Astrocyte of the hippocampus (primary cell): Measurements from ENCODE around the gene EYA2.
"Not testable (repeated sequence)": the region's sequence is repeated elsewhere in the genome, so short reads cannot be mapped to it uniquely, and the experiment has no call there.

Experiments
- DNase-seq: peaks from one replicate; pipeline ENCODE4 v3.0.0; 2011; ENCODE audit warnings: low read depth, low spot score

Gene EYA2

GRCh38 chr20:46932439-46932838, 37.8 kb downstream of the EYA2 start:
- DNase-seq: not testable (repeated sequence)

GRCh38 chr20:46933150-46933549, 38.5 kb downstream of the EYA2 start:
- DNase-seq: no peak

GRCh38 chr20:46934746-46935287, 40.2 kb downstream of the EYA2 start:
- no peak for DNase-seq

- DNase-seq: no peak
Observed at GRCh38 chr20:46935394-46936017, 40.9 kb downstream of the EYA2 start.

GRCh38 chr20:46936415-46937156, 41.9 kb downstream of the EYA2 start:
- no peak for DNase-seq

GRCh38 chr20:46937157-46937523, 42.5 kb downstream of the EYA2 start:
- no peak for DNase-seq

- no peak for DNase-seq
Observed at GRCh38 chr20:46937533-46938226, 43.0 kb downstream of the EYA2 start.

GRCh38 chr20:46938434-46938833, 43.8 kb downstream of the EYA2 start:
- DNase-seq: no peak

- DNase-seq: no peak
Observed at GRCh38 chr20:46939031-46939965, 44.7 kb downstream of the EYA2 start.

GRCh38 chr20:46940616-46941015, 46.0 kb downstream of the EYA2 start:
- no peak for DNase-seq

- no peak for DNase-seq
Observed at GRCh38 chr20:46941404-46941803, 46.8 kb downstream of the EYA2 start.

- no peak for DNase-seq
Observed at GRCh38 chr20:46943861-46944591, 49.4 kb downstream of the EYA2 start.

GRCh38 chr20:46945465-46945864, 50.8 kb downstream of the EYA2 start:
- DNase-seq: no peak

- no peak for DNase-seq
Observed at GRCh38 chr20:46946181-46946624, 51.6 kb downstream of the EYA2 start.

- DNase-seq: no peak
Observed at GRCh38 chr20:46946796-46947195, 52.2 kb downstream of the EYA2 start.

- DNase-seq: no peak
Observed at GRCh38 chr20:46948081-46948480, 53.4 kb downstream of the EYA2 start.

GRCh38 chr20:46951405-46951804, 56.8 kb downstream of the EYA2 start:
- DNase-seq: peak; percentile 40

- DNase-seq: no peak
Observed at GRCh38 chr20:46951840-46952497, 57.3 kb downstream of the EYA2 start.

- DNase-seq: no peak
Observed at GRCh38 chr20:46953596-46953995, 59.0 kb downstream of the EYA2 start.

- DNase-seq: peak; percentile 94
Observed at GRCh38 chr20:46954490-46955038, 59.9 kb downstream of the EYA2 start.
